NCI-H1930 (cell line): ENCODE results near the gene TRIM9.
A peak's percentile ranks its signal among the peaks of the same experiment; 100 is the strongest.

Experiments used
- DNase-seq, 2 experiments: peaks; one replicate each; lab custom pipeline; 2025; lab: John Stamatoyannopoulos, UW

The TRIM9 gene

DNA sequence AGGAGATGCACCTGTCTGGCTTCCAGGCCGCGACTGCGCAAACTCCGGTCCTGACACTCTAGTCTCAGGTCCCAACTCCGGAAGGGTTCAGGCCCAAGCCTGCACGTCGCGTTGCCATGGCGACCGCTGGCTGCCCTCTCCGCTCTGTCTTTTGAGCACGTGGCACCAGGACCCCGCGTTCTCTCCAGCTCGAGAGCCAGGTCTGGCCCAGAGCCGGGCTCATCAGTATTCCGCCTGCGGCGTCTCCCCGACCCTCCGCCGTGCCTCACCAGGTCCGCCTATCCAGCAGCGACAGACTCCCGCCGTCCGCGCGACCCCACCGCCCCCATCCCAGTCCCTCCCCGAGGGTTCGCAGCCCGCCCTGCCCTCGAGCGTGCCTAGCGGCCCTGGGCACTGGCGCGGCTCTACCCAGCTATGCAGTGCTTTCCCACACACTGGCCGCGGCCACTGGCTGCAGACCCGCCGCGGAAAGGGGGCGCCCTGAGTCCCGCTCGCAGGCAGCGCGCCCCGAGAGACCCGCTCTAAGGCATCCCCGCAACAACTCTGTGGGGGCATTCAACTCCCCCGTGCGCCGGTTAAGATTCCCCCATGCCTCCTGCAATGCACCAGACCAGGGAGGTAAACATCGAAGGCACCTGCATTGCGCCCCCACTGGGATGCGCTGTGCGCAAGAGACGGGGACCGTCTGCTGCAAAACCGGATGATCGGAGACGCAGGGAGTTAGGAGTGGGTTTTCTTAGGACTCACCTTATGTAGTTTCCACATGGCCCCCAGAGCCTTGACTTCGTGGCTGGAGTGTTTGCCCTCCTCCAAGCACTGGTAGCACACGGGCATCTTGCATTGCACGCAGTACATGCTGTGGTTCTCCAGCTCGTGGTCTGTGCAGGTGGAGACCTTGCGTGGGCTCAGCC is 1.3 kb downstream of the TRIM9 start:
- peak; percentile 25 to 52 for DNase-seq

DNA sequence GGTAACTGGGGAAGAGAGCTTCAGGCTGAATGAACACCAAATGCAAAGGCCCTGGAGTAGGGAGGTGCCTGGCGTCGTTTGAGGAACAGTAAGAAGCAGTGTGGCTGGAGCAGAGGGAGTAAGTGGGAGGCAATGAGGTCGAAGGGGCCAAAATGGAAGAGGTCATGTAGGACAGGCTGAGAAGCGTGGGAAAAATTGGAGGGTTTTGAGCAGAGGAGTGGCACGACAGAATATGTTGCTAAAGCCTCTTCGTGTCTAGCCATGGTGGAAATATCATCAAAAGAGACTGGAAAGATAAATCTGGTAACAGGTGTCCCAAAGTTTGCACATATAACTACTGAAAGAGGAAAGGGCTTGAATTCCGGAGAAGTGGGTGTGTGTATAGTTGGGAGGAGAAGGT is 1.9 kb downstream of the TRIM9 start:
- DNase-seq: no peak

DNA sequence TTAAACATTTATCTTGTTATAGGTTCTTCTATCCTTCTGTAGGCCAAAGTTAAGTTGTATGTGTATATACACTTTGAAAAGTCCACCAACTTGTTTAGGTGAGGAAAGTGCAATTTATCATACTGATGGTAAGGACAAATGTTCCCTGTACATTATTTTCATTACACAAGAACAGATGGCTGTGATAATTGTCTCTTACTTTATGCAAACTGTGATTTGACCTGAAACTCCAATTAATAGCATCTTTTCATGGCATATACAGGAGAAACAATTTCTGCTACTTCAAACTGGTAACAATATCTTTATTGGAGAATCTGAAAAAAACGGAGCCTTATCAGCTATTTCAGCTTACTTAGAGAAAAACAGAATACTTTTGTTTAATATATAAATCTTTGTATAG is 5.6 kb downstream of the TRIM9 start:
- DNase-seq: no peak

DNA sequence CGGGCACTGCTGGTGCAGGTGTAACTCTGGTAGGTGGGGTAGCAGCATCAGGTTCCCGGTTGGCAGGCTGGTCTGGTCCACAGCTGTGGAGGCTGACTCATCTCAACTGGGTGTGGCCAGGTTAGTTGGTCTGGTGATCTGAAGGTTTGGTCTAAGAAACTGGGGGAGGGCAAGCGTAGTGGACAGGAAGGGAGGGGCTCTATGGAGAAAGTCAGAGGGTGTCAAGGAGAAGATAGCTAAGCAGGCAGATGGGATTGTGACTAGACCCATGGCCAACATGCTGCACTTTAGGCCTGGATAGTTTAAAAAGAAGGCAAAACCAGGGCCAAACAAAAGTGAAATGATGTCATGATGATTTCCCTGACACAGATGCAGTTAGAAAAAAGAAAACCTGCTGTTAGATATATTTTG is 7.9 kb downstream of the TRIM9 start:
- DNase-seq: no peak

DNA sequence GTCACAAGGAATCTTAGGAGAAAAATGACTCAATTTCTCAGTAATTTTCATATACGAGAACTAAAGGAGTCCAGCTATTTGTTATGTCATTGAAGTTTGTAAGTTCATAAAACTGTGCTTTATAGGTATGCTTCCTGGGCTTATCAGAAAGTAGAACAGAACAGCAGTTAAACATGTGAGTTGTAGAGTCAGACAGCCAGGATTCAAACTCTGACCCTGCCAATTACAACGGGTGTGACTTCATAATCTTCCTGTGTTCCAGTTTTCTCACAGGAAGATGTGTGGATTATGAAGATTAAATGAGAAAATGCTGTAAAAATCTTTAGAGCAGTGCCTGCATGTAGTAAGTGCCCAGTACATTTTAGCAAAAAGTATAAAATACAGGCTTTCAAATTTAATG is 8.9 kb downstream of the TRIM9 start:
- no peak for DNase-seq

DNA sequence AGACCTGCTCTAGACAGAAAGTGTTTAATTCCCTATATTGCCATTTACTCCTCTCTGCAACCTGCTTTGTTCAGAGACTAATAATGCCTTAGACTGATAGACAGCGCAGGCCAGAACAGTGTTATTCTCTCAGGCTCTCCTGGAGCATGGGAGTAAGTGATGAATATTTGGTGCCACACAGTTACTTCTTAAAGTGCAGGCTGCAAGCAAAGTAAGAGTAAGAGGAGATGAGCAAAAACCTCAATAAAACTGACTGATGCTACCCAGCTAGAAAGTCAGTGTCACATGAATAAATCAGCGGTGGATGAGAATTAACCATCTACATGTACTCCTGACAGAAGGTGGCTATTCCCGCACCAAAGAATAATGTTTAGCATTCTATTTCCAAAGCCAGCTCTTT is 9.9 kb downstream of the TRIM9 start:
- DNase-seq: no peak

DNA sequence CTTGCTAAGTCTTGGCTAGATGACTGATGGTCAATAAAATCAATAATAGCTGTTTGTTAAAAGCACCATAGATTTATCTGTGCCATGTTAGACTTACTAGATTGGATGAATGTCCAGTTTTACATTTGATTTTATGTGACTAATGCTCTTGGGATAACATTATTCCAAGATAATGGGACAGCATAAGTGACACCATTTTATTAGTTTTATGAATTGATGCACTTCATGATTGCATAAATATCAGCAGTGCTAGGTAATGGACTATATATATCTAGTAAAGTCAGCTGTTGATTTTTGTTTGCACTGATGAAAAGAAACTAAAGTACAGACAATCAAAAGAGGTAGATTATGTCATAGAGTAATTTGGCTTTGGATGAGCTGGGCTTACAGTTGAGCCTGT is 10.4 kb downstream of the TRIM9 start:
- no peak for DNase-seq

DNA sequence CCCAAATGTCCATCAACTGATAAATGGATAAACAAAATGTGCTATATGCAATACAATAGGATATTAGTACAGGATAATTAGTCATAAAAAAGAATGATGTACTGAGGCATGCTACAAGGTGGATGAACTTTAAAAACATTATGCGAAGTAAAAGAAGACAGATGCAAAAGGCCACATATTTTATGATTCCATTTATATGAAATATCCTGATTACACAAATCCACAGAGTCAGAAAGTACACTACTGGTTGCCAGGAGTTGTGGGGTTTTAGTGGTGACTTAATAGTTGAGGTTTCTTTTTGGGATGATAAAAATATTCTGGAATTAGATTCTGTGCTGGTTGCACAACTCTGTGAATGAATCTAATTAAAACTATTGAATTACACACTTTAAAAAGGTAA is 12.6 kb downstream of the TRIM9 start:
- DNase-seq: no peak

DNA sequence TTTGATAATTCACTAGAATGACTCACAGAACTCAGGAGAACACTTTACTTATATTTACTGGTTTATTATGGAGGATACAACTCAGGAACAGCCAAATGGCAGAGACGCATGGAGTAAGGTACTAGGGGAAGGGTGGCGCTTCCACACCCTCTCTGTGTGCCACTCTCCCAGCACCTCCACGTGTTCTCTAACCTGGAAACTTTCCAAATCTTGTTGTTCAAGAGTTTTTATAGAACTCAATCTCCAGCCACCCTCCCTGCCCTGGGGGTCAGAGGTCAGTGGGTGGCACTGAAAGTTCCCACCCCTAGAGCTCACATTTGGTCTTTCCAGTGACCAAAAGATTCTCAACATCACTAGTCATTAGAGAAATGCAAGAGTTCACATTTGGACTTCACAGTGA is 13.2 kb downstream of the TRIM9 start:
- DNase-seq: no peak

DNA sequence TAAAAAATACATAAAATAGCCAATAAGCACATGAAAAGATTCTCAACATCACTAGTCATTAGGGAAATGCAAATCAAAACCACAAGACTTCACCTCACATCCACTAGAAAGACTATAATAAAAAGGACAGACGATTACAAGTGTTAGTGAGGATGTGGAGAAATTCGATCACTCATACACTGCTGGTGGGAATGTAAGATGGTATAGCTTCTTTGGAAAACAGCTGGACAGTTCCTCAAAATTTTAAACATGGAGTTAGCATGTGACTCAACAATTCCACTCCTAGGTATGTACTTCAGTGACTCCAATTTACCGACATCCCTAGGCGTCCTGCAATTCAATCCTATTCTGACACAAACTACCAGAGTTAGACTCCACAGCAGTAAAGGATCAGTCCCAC is 13.7 kb downstream of the TRIM9 start:
- no peak for DNase-seq

DNA sequence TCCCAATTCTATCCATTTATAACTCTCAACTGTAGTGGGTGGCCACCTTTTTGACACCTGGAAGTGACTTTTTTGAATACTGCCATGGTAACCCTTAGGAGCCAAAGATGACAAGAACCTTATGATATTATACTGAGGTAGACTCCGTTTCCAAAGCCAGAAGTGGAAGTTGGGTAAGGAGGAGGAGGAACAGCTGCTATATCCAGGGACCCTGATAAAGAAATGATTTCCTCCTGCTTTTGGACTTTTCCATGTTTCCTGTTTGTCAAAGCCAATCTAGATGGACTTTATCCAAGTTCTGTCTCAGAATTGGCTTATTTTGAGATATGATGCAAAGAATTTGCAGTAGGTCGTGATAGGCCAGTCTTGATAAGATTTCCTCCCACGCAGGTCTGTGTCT is 14.3 kb downstream of the TRIM9 start:
- DNase-seq: no peak

DNA sequence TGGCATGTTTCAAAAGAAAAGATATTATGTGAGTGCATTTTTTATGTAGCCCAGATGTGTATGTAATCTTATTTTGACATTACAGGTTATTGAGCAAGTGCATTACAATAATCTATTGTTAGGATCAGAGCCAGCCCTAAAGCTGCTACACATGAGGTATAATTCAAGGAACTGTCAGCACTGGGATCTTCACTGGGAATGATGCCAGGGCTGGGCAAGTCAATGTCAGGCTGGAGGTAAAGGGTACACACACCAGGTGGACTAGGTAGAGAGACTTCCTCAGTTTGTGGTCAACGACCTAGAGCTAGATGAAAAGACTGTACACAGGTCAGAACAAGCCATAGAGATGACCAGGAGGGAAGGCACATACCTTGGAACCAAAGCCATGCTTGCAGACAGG is 15.4 kb downstream of the TRIM9 start:
- DNase-seq: no peak

DNA sequence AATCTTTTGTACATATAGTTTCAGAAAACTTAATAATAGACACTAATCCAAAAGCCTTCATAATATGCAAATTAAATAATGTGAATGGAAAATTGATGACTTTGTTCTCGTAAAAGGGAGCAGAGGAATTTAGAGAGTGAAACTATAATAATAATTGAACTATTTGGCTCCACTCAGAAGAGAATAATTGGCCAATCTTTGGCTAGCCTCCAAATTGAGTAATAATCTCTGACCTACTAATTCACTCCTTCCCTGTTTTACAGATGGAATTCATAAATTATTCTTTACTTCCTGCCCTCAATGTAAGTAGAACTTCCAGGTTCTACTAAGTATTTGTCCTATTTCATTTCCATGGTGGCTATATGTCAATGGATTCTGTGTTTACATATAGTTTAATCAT is 15.8 kb downstream of the TRIM9 start:
- no peak for DNase-seq

DNA sequence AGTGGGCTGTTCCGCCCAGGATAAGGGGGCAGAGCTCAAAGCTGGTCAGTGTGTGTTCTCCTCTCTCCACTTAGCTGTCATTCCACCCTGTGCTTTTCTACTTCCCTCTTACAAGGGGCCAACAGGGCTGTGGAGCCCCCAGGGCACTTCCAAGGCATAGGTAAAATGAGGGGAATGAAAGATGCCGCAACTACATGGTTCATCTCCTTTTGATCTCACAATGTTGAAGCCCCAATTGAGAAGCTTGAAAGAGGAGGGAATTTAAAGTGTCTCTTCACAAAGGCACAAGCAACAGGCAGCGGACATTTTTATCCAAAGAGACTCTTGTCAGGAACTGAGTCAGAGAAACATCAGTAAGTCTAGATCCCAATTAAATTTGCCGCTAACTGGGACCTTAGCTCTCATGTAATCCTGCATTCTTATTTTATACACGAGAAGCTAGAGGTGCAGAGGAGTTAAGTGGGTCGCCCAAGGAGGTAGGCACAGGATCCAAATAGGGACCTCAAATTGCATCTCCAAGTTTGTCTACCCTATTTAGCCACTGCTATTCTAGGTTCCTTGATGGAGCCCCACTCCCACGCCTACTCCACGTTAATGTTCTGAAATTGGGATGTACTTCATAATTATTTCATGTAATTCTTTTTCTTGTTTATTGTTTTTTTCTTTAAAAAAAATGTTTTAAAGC is 20.1 kb downstream of the TRIM9 start:
- no peak for DNase-seq

DNA sequence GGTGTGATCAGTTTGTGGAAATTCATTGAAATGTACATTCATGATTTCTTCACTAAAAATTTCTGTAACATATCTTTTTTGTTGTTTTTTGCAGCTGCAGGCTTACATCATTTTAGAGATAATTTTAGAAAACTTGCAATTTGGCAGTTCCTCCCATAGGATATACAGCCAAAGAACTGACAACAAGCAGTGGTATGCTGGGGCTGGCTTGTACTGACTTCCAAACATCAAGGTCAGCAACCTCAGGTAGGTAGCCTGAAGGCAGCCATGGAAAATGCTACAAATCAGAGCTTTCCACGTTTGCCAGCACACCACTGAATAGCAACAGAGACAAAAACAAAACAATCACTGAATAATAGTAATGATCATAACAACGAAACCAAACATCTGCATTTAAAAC is 21.2 kb downstream of the TRIM9 start:
- no peak for DNase-seq

DNA sequence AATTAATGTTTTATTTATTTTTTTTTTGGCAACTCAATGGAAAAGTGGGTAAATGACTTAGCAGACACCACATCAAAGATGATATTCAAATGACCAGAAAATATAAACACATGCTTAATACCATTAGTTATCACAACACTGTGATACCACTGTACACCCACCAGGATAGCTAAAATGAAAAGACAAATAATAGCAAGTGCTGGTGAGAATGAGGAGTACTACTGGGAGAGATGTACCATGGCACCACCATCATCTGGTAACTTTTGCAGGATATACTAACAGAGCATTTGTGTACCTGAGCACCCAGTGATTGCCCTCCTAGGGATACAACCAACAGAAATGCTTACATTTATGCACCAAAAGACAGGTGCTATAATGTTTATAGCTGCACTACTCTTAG is 21.9 kb downstream of the TRIM9 start:
- no peak for DNase-seq

DNA sequence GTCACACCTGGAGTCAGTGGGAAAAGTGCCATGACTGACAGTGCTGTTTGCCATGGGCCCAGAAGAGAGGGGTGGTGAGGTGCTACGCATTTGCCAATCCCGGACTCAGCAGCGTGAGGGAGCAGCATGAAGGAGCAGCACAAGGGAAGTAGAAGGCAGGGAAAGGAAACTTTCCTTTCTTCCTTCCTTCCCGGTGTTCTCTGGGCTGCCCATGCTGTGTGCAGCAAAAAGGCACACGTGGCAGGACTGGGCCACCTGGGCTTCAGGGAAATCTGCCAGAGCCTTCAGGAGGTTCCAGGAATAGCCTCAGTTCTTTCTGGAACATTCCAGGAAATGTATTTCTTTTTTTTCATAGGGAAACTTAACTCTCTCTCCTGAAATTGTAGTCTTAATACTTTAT is 23.0 kb downstream of the TRIM9 start:
- no peak for DNase-seq

DNA sequence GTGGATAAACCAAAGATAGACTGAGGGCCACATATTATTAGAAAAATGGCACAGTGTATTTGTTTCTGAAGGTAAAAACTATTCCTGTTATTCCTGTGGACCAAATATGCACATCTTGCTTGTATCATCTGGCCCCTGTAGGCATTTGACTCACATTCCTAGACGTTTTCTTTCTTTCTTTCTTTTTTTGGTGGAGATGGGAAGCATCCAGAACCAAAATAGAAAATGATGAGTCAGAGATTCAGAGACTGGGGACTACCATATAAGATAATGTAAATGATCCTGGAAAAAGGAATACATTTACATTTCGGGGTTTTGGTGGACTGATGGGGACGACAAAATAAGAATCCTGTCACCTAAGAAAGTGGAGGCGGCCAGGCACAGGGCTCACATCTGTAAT is 24.2 kb downstream of the TRIM9 start:
- DNase-seq: no peak

DNA sequence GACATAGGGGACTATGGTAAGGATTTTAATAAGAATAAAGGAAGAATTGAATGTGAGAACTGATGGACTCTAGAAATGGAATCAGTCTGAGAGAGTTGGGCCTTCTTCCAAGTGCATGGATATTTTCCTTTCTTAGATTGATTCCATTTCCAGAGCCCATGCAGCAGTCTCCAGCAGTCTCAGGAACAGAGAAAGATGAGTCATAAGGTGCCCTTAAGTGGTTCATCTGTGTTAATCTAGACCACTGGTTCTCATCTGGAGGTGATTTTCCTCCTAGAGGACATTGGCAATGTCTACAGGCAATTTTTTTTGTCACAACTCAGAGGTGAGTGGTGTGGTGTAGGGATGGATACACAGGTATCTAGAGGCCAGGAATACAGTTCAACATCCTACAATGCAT is 25.9 kb downstream of the TRIM9 start:
- no peak for DNase-seq

DNA sequence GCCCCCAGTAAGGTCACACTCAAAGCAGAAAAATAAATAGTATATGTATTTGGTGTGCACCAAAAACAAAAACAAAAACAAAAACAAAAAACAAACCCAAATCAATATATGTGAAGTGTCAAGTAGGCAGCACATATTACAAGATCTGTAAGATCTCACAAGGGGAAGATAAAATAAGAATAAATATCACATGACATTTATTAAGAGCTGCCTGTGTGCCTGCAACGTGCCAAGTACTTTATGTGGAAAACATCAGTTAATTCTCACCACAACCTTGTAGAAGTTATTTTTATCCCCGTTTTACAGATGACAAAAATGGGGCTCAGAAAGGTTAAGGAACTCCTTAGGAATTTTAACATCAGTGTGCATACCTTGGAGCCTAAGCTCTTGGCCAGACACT is 26.6 kb downstream of the TRIM9 start:
- no peak for DNase-seq

DNA sequence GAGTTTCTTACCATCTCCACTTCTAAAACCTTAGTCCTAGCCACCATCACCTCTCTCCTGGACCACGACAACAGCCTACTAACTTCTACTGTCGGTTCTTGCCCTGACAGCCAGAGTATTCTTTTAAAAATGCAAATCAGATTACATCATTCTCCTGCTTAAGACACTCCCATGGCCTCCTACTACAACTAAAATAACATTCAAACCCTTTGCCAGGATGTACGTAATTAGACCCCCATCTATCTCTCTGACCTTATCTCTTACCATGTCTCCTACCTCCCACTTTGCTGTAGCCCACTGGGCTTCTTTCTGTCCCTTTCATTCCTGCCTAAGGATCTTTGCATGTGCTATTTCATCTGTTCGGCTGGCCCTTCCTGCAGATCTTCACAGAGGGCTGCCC is 27.6 kb downstream of the TRIM9 start:
- no peak for DNase-seq

DNA sequence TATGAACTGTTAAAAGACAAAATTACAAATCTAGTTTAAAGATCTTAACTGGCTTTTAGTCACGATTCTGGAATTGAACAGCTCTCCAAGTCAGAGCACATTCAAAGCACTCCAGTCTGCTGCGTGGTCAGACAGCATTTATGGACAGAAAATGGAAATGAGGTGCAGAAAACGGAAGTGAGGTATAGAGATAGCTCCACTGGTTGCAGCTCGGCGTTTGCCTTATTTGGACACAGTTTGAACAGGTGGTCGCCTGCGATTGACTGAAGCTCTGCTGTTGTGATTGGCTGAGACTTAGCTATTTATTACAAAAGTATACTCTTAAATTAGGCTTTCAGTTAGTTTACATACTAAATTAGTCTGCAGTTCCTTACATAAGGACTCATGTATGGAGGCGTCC is 28.3 kb downstream of the TRIM9 start:
- DNase-seq: no peak

DNA sequence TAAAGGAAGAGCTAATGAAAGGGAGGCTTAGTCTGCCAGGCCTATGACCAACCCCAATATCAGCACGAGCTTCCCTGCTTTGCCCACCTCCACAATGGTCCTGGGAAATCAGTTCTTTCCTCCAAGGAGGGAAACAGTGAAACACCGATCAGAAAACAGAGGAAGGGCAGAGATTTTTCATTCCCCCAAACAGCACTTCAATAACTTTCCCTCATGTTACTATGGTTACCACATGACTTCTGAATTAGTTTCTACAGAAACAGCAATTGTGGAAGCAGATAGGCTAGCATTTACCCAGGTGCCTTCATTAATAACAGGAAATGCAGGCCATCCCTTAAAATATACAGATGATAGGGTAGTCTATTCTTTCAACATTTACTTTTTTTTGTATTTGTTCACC is 35.9 kb downstream of the TRIM9 start:
- DNase-seq: no peak

DNA sequence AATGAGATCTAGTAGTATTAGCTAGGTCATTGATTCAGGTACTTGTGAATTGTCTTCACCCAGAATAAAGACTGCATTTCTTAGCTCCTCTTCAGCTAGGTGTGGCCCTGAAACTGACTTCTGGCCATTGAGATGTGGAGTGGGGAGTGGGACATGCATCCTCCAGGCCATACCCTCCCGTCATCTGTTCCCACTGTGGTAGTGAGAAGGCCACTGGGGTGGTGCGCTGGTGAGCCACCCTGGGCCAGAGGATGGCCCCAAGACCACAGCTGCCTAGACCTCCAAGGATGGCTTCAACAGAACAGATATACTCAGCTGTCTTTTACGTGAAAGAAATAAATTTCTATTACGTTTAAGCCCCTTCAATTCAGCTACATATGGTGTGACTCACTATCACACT is 36.5 kb downstream of the TRIM9 start:
- DNase-seq: no peak
